SKM-1 treated with dmso at 0.1 percent for 144 hours (cell line): ENCODE measurements around the gene INTS2.
"Not testable (repeated sequence)": the region's sequence is repeated elsewhere in the genome, so short reads cannot be mapped to it uniquely, and the experiment has no call there.

Experiments used
- DNase-seq: peaks from one replicate; lab custom pipeline; 2025; ENCODE audit not compliant: unreplicated experiment; lab: John Stamatoyannopoulos, UW

The INTS2 gene

DNA sequence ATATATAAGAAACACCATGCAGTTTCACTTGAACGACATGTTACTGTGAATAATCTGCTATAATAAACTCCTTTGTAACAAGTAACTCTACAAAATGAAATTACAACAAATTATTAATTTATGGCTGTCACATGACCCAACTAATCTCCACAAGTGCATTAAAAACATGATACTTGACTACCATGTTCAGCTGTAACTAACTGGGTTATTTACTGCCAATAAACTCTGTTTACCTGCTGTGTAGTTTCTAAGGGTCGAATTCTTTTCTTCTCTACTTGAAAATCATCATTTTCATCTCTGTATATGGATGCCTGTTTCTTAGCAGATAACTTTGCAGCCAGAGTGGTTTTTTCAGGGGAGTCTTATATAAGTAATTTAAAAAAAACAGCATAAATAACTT is 78.9 kb downstream of the INTS2 start:
- no peak for DNase-seq

DNA sequence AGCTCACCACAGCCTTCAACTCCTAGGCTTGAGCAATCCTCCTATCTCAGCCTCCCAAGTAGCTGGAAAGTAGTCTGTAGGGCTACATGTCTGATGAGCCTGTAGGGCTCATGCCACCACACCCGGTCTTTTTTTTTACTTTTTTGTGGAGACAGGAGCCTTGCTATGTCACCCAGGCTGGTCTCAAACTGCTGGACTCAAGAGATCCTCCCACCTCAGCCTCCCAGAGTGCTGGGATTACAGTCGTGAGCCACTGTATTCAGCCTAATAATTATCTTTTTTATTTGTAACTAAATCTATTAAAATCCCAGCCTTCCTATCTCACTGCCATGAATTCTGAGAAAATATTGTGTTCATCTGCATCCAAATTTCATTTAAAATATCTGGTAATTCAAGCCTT is 79.5 kb downstream of the INTS2 start:
- DNase-seq: no peak

DNA sequence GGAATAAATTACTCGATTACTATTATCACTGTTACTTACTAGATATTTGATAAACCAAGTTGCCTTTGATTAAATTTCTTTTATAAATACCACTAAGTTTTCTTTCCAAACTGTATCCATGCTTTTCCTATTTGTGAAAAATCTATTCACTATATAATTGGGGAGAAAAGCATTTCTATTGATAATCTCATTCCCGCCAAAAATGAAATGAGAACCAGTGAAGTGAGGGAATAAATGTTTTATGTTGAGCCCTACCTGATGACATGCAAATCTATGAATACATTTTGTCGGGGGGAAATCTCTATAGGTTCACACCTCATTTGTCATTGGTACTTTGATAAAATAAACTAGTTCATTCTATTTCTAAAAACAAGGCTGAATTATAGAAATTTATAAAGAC is 80.1 kb downstream of the INTS2 start:
- no peak for DNase-seq

DNA sequence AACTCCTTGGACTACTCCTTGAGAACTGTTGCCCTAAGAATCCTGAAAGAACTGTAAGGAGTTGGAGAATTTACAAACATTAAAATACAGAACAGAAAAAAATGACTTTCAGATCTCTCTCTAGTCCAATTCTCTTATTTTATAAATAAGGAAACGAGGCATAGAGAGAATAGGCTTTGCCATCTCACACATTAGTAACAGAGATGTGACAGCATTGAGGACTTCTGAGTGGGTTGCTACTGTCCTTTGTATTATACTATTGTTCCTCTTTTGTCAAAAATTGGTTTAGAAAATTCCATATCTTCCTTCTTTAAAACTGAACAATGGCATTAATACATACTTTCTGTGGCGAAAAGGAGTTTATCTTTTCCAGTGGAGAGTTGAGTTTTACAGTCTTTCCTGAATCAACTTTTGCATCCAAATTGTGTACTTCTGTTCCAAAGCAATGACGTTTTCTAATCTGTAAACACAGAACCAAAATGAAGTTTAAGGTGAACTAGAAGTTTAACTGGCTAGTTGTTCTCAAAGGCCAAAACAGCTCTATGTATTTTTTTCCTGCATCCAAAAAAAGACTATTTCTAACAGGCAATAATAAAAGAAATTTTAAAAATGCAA is 80.9 kb downstream of the INTS2 start:
- DNase-seq: no peak

DNA sequence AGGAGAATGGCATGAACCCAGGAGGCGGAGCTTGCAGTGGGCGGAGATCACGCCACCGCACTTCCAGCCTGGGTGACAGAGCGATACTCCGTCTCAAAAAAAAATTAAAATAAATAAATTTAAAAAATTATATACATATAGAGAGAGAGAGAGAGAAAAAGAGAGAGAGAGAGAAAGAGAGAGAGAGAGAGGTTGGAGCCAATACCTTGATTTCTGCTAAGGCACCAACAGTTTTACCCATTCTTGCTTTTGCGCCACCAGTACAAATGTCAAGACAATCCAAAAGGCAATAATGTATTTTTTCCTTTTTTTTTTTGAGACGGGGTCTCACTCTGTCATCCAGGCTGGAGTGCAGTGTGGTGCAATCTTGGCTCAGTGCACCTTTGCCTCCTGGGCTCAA is 81.7 kb downstream of the INTS2 start:
- DNase-seq: no peak

DNA sequence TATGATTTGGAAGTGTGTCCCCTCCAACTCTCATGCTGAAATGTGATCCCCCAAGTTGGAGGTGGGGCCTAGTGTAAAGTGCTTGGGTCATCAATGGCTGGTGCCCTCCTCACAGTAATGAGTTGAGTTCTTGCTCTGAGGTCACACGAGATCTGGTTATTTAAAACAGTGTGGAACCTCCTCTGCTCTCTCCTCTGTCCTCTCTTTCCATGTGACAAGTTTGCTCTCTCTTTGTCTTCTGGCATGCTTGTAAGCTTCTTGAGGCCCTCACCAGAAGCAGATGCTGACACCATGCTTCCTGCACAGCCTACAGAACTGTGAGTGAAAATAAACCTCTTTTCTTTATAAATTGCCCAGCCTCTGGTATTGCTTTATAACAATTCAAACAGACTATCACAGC is 84.3 kb downstream of the INTS2 start:
- DNase-seq: no peak

DNA sequence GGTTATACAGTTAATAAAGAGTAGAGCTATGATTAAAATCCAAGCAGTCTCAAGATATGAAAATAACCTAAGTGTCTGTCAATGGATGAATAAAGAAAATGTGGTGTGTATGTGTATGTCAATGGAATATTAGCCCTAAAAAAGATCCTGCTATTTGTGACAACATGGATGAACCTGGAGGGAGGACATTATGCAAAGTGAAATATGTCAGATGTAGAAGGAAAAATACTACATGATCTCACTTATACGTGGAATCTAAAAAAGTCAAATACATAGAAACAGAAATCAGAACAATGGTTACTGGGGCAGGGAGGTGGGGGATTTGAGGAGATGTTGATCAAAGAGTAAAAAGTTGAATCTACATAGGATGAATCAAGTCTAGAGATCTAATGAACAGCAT is 84.9 kb downstream of the INTS2 start:
- no peak for DNase-seq

DNA sequence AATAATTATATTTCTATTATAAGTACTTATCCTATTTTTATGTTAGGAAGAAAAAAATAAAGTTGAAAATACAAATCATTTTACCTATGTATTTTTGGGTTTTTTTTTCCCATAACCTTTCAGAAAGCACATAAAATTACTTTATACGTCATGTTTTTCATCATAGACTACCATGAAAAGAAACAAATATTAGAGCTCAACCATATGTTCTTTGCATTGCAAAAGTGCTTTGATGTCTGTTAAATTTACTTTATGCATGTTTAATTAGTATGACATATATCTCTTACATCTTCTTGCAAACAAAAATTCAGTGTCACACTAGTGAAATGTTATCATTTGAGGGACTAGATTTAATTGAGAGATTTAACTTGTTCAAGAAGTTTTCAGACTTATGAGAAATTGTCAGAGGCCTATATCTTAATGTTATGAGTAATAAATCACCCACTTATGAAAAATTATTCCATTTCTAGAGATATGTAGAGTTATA is 88.4 kb downstream of the INTS2 start:
- DNase-seq: no peak

DNA sequence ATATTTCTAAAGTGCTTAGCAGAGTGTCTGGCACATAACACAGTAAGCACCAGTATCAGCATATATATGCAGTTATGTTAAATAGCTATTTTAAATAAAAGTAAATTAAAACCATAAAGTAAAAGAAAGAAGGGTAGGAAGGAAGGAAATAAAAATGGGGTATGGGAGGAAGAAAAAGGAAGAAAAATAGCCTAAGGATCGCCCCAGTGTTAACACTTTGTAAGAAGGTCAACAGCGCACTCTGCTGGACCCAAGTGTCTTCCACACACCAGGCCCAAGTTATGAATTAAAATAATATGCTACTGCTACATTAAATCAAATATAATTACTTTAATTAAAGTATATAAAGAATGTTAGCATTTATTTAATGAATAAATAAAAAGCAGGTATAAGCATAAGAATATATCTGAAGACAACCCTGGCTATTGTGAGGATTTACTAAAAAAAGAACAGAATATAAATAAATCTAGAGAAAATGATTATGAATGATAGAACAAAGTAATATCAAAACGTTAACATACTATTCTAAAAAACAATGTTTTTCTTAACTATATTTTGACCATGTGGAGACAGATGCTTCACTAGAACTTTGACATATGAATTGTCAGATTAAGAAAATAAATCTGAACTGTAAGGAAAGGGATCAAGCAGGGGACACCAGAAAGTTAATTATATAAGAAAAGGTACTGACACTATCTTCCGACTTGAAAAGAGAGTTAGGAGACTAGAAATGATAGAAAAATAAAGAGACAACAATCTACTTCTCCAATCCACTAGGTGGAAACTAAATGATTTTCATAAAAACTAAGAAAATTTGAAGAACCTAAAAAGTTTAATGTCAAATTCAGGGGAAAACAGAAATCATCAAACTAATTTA is 90.4 kb downstream of the INTS2 start:
- DNase-seq: peak; percentile 10

DNA sequence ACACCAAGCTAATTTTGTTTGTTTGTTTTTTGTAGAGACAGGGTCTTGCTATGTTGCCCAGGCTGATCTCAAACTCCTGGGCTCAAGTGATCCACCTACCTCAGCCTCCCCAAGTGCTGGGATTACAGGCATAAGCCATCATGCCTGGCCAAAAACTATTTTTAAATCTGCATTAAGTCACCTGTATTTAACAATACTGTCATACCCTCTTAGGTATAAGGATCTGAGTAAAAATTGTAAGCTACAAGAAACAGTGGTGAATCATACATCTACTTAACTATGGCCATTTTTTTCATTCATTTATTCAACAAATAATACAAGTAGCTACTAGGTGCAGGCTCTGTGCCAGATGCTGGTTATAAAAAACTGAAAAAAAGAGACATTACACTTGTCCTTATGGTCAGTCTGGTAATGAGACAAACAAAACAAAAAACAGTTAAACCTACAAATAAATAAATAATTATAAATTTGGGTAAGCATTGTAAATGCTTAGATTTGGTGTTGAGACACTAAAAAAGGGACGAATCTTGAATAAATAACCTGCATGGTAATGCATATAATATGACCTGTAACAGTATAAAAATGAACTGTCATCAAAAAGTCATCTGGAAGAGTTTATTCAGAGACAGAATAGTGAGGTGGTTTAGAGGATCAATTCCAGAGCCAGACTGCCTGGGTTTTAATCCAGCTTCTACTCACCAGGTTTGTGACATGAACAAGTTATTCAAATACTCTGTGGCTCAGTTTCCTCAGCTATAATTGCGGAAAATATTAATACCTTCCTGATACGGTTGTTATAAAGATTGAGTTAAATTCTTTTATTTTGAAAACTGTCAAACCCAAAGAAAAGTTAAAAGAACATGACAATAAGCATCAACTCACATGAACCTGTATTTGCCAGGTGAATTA is 91.3 kb downstream of the INTS2 start:
- DNase-seq: no peak

DNA sequence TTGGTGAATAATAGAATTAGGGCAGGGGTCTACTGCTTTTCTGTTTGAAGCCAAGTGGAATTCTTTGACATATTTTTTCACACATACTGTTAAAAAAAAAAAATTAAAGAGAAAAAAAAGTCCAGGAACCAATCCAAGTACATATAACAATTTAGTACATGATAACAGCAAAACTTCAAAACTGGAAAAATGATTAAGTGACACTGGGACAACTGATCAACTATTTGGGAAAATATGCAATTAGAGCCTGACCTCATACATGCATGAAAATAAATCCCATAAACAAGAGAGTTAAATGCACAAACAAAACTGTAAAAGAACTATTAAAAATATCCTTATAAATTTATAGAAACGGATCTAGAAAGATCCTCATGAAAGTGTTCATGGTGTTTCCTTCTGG is 92.2 kb downstream of the INTS2 start:
- DNase-seq: no peak

DNA sequence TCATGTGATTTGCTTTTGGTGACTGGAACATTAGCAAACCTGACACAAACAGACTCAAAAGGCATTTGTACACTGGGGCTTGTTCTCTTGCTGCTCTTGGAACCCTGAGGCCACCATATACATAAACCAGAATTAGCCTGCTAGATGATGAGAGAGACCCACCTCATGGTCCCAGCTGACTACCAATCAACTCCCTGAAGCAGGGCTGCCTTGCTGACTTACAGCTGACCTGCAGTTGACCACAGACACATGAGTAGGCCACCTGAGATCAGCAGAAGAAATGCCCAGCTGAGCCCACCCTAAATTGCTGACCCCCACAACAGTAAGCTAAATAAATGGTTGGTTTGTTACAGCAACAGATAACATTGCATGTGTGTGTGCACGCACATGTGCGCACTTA is 93.2 kb downstream of the INTS2 start:
- DNase-seq: no peak

DNA sequence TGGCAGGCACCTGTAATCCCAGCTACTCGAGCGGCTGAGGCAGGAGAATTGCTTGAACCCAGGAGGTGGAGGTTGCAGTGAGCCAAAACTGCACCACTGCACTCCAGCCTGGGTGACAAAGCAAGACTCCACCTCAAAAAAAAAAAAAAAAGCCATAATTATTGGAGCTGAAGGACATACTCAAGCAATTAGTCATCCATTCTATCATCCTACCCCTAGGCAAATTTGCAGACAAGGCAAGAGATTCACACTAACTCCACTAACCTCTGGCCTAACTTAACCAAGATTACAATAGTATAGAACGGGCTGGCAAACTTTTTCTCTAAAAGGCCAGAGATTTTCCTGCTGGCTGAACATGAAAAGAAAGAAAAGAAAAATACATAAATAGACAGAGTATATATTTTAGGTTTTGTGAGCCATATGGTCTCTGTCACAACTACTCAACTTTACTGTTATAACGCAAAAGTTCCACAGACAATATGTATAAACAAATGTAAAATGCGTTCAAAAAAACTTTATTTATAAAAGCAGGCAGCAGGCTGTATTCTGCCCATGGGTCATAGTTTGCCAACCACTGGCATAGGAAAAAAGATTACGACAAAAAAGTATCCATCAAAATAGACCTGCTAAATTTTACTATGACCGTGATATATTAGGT is 94.1 kb downstream of the INTS2 start:
- no peak for DNase-seq

DNA sequence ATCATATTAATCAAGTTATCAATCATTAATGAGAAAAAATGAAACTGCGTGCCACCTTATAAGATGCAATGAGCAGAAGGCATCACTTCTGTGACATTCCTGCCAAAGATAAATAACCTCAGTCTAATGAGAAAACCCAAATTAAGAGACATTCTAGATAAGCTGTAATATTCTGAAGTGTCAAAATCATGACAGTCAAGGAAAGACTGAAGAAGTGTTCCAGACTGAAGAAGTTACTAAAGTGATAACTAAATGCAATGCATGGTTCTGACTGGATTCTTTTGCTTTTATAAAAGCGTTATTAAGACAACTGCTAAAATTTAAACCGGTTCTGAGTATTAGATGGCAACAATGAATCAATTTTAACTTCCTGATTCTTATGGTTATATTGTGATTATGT is 95.3 kb downstream of the INTS2 start:
- DNase-seq: no peak

DNA sequence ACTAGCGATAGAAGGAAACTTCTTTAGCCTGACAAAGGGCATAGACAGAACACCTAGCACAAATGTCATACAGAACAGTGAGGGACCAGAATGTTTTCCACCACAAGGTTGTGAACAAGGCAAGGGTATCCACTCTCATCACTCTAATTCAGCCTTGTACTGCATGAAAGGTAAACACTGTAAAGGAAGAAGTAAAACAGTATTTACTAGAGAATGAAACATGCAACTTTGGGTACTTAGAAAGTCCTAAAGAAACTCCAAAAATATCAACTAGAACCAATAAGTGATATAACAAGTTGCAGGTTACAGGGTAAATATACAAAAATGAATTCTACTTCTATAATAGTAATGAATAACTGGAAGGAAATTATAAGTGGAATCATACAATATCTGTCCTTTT is 96.7 kb downstream of the INTS2 start:
- no peak for DNase-seq

DNA sequence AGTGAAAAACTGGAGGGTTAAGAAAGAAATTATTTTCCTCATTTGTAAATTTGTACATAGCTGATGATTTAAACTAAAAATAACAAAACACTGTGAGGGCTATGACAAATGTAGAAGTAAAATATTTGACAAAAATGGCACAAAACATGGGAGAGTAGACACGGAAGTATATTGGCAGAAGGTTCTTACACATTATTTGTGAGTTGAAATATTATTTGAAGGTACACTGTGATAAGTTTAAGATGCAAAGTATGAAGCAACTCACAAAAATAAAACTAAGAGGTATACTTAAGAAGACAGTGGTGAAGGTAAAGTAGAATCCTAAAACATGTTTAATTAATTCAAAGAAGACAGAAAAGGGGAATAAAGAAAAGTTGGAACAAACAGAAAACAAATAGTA is 99.1 kb downstream of the INTS2 start:
- no peak for DNase-seq

DNA sequence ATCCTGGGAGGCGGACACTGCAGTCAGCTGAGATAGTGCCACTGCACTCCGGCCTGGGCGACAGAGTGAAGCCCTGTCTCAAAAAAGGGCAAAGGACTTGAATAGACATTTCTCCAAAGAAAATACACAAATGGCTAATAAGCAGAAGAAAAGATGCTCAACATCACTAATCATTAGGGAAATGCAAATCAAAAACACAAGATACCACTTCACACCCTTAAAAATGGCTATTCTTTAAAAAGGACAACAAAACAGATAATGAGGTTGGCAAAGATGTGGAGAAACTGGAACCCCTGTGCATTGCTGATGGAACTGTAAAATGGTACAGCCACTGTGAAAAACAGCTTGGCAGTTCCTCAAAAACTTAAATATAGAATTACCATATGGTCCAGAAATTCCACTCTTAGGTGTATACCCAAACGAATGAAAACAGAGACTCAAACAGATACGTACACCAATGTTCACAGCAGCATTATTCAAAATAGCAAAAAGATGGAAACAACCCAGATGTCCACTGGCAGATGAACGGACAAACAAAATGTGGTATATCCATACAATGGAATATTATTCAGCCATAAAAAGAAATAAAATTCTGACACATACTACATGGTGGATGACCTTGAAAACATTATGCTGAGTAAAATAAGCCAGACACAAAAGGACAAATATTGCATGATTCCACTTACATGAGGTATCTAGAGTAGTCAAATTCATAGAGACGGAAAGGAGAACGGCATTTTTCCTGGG is 100.0 kb downstream of the INTS2 start:
- no peak for DNase-seq

DNA sequence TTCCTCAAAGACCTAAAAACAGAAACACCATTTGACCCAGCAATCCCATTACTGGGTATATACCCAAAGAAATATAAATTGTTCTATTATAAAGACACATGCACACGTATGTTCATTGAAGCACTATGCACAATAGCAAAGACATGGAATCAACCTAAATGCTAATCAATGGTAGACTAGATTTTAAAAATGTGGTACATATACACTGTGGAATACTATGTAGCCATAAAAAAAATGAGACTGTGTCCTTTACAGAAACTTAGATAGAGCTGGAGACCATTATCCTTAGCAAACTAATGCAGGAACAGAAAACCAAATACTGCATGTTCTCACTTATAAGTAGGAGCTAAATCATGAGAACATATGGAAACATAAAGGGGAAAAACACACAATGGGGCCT is 100.9 kb downstream of the INTS2 start:
- DNase-seq: not testable (repeated sequence)

DNA sequence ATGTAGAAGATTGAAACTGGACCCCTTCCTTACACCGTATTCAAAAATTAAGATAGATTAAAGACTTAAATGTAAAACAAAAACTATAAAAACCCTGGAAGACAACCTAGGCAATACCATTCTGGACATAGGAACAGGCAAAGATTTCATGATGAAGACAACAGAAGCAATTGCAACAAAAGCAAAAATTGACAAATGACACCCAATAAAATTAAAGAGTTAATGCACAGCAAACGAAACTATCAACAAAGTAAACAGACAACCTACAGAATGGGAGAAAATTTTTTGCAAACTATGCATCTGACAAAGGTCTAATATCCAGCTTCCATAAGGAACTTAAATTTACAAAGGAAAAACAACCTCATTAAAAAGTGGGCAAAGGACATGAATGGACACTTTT is 101.6 kb downstream of the INTS2 start:
- not testable (repeated sequence) for DNase-seq

DNA sequence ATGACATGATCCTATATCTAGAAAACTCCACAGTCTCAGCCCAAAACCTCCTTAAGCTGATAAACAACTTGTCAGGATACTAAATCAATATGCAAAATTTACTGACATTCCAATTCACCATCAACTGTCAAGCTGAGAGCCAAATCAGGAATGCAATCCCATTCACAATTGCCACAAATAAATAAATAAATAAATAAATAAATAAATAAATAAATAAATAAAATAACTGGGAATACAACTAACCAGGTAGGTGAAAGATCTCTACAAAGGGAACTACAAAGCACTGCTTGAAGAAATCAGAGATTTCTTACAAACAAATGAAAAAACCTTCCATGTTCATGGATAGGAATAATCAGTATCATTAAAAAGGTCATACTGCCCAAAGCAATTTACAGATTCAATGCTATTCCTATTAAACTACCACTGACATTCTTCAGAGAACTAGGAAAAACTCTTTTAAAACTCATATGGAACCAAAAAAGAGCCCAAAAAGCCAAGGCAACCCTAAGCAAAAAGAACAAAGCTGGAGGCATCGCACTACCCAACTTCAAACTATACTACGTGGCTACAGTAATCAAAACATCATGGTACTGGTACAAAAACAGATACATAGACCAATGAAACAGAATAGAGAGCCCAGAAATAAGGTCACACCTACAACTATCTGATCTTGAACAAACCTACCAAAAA is 102.2 kb downstream of the INTS2 start:
- no peak for DNase-seq
